Measurements from ENCODE around the gene CD274.
"Not testable (repeated sequence)": the region's sequence is repeated elsewhere in the genome, so short reads cannot be mapped to it uniquely, and the experiment has no call there.

CD274 gene

DNA sequence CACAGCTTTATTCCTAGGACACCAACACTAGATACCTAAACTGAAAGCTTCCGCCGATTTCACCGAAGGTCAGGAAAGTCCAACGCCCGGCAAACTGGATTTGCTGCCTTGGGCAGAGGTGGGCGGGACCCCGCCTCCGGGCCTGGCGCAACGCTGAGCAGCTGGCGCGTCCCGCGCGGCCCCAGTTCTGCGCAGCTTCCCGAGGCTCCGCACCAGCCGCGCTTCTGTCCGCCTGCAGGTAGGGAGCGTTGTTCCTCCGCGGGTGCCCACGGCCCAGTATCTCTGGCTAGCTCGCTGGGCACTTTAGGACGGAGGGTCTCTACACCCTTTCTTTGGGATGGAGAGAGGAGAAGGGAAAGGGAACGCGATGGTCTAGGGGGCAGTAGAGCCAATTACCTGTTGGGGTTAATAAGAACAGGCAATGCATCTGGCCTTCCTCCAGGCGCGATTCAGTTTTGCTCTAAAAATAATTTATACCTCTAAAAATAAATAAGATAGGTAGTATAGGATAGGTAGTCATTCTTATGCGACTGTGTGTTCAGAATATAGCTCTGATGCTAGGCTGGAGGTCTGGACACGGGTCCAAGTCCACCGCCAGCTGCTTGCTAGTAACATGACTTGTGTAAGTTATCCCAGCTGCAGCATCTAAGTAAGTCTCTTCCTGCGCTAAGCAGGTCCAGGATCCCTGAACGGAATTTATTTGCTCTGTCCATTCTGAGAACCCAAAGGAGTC is at the start of gene CD274:
TSS of gene CD274 (plus strand) at position 184 of the 733 bp plus-strand sequence. CDS start 5,572 bp downstream, outside the sequence.
- peak; percentile 78 to 80 for DNase-seq

DNA sequence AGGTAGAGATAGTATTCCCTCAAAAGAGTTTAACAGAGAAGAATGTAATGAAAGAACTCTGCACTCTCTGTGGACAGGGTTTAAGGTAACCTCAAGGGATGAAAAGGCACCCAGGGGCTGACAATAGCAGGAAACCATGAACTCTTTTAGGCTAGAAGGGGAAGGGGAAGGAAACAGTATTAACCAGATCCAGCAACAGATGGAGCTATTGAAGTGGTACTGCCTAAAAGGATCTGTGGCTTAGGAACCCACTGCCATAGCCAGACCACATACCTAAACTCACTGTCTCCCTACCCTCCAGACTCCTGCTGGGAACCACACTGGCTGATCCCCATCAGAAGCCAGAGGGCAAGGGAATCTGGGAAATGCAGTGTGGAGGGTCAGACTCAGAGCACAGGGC is 48.1 kb upstream of the CD274 start:
- no peak for DNase-seq

DNA sequence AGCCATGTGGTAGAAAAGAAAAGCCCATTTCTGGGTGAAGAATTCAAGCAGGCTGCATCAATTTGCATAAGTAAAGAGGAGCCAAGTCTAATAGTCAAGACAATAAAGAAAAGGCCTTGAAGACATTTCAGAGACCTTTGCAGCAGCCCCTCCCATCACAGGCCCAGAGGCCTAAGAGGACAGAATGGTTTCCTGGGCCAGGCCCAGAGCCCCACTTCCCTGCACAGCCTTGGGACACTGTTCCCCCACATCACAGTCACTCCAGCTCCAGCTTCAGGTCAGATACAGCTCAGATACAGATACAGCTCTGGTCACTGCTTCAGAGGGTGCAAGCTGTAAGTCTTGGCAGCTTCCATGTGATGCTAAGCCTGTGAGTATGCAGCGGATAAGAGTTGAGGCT is 41.7 kb upstream of the CD274 start:
- no peak for DNase-seq

DNA sequence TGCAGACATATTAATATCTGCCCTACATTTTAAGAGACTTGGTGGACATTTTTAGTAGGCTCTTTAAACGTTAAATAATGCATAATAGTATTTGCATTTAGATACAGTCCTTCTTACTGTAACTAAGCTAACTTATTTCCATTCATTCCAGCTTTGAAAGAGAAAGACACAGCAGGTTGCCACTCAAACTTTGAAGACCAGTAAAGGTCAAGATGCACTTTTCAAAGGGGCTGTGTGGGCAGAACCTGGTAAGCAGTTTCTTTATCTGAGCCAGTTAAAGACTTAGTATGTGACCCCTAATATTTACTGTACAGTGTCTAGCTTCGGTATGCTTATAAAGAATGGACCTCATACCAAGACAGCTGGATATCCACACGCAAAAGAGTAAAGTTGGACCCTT is 33.4 kb upstream of the CD274 start:
- no peak for DNase-seq

DNA sequence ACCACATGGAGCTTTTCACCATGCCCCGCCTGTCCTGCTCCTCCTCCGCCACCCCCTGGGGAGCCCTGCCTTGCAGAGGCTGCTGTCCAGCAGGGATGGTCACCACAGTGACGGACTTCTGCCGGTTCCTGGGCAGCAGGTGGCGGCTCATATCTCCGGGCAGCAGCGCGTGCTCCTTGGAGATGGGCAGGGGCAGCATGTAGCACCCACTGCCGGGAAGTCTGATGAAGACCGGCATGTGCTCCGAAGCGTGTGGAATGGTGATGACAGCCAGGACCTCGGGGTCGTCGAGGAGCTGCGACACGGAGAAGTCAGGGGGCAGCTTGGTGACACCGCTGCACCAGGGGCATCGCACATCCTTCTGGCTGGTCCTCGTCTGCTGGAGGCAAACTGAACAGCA is 31.9 kb upstream of the CD274 start:
- DNase-seq, result no peak

DNA sequence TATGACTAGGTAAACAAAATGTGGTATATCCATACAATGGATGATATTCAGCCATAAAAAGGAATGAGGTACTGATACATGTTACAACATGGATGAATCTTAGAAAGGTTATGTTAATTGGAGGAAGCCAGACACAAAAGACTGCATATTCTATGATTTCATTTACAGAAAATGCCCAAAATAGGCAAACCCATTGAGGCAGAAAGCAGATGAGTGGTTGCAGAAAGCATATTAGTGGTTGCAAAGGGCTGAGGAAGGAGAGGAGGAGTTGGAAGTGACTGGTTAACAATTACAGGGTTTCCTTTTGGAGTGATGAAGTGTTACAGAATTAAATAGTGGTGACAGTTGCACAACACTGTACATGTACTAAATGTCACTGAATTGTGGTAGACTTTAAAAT is 30.4 kb upstream of the CD274 start:
- no peak for DNase-seq

DNA sequence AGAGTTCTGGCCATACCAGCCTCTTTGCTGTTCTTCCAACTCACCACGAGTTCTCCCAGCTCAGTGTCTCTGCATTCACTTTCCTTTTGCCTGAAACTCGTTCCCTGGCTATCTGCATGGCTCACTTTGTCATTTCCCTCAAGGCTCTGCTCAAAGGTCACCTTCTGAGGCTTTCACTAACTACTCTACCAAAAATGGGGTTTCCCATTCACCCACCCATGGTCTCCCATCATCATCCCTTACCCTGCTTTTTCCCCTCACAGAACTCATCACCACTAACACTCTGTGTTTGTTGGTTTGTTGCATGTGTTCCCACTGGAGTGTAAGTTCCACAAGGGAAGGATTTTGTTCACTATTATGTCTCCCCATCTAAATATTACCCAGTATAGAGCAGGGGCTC is 29.2 kb upstream of the CD274 start:
- no peak for DNase-seq

DNA sequence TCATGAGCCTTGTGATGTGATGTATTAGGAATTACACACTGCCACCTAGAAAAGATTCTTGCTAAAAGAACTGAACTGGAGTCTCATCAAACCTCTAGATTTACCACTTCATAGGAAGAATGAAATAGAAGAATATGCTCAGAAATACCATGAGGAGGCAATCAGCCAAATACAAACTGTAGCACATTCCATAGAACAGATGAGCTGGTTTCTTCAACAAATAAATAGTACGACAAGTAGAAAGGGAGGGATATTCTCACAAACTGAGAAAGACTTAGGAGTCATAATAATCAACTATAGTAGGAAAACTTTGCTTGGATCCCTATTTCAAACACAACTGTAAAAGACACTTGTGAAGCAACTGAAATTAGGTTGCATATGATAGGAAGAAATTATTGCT is 28.1 kb upstream of the CD274 start:
- DNase-seq, result no peak

DNA sequence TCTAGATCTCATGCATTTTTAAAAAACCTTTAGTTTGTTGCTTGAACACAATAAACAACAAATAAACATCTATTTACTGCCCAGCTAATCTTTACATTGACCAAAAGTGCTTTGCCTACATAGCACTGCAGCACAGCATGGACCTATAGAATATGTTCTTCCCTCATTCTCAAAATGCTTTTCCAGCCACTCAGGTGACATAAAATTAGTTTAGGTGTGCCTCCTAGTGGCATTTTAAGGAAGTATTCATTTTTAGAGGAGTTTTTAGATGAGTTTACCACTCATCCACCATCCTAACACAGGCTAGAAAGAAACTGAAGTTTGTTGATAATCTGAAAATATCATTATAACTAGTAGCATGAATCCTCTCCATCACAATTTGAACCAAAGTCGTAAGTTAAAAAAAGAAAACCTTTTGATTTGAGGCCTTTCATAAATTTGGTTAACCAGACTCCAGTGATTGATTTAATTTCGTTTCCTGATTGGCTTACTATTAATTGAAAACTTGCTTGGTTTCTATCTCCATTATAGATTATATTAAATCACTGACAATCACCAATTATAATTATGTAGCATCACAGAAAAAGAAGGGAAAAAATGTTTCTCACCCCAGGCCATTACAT is 25.2 kb upstream of the CD274 start:
- DNase-seq, result no peak

DNA sequence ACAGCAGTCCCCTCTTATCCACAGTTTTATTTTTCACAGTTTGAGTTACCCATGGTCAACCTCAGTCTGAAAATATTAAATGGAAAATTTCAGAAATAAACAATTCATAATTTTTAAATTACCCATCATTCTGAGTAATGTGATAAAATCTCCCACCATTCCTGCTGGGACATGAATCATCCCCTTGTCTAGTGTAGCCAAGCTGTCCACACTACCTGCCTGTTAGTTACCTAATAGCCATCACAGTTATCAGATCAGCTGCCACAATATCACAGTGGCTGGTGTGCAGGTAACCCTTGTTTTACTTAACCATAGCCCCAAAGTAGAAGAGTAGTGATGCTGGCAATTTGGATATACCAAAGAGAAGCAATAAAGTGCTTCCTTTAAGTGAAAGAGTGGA is 23.3 kb upstream of the CD274 start:
- no peak for DNase-seq

DNA sequence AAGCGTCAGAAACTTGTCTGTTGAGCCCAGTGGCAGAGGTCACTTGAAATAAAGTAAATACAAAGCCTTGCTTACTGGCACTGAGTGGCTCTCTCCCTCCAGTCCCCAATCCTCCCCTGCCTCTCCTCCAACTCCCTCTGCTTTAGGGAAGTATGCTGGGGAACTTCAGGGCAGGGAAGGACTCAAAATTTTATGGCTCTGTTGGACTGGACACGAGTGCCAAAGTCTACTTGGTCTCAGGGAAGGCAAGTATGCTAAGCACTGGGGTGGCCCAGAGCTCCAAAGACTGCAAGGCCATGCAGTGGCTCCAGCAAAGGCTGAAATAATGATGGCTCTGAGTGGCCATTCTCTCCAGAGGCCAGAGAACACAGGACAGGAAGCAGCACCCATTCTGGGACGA is 22.2 kb upstream of the CD274 start:
- DNase-seq, result no peak

DNA sequence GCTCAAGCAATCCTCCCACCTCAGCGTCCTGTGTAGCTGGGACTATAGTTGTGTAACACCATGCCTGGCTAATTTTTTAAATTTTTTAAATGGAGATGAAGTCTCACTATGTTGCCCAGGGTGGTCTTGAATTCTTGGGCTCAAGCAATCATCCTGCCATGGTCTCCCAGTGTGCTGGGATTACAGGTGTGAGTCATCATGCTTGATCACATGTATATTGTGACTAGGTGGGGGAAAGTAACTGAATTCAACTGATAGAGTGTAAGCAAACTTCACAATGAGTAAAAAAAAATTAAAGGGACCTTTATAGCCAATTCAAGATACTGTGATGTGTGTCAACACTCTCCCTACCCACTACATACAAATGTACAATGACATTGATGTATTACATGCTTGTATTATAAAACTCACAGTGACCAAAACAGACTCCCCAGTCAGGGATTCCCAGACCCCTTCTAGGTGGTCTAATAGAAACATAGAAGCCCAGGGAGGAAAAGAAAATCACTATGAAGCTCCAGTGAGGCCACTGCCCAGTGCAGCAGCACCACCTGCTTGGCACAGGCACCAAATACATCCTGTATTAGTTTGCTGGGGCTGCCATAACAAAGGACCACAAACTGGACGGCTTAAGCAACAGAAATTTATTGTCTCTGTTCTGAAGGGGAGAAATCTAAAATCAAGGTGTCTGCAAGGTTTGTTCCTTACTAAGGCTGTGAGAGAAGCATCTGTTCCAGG is 21.4 kb upstream of the CD274 start:
- no peak for DNase-seq

DNA sequence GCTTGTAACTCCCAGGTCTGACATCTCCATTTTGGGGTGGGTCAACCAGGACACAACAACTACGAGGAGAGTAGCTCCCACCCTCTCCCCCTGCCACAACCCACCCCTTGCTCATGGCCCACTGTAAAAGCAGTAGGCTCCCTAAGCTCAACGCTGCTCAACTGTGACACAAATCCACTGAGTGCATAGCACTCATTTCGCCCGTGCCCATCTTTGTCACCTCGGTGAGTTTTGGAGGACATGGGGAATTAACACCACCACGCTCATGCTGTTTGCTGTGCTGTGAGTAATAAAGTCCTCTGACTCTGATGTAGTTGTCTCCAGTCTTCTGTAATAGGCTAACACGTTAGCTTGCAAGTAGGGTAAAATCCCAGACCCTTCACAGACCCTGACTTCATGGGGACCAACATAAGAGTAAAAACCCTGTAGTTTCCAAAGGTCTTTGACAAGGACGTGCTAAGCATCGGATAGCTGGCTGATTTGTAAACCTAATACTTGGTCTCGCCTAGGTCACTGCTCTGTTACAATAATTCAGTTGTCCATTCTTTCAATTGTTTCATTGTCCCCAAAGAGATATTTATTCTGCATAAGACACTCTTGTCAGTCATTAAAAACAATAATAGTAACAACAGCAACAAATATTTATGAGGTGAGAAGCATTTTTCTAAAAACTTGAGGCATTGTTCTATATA is 20.3 kb upstream of the CD274 start:
- no peak for DNase-seq

DNA sequence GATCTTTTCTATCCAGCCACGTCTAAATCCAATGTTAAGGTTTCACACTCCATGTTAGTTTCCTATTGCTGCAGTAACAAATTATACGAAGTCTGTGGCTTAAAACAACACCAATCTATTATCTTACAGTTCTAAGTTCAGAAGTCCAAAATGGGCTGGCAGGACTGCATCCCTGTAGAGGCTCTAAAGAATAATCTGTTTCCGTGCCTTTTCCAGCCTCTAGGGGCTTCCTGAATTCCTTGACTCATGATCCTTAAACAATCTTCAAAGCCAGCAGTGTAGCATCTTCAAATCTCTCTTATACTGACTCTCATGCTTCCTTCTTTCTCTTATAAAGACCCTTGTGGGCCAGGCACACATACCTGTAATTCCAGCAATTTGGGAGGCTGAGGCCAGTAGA is 19.4 kb upstream of the CD274 start:
- DNase-seq, result no peak

DNA sequence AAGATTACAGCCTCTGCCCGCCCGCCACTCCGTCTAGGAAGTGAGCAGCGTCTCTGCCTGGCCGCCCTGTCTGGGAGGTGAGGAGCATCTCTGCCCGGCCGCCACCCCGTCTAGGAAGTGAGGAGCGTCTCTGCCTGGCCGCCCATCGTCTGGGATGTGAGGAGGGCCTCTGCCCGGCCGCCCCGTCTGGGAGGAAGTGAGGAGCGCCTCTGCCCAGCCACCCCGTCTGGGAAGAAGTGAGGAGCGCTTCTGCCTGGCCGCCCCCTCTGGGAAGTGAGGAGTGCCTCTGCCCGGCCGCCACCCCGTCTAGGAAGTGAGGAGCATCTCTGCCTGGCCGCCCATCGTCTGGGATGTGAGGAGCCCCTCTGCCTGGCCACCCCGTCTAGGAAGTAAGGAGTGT is 17.5 kb upstream of the CD274 start:
- DNase-seq, result not testable (repeated sequence)

DNA sequence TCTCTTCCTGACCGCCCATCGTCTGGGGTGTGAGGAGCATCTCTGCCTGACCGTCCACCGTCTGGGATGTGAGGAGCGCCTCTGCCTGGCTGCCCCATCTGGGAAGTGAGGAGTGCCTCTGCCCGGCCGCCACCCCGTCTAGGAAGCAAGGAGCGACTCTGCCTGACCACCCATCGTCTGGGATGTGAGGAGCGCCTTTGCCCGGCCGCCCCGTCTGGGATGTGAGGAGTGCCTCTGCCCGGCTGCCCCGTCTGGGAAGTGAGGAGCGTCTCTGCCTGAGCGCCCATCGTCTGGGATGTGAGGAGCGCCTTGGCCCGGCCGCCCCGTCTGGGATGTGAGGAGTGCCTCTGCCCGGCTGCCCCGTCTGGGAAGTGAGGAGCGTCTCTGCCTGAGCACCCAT is 17.0 kb upstream of the CD274 start:
- DNase-seq, result not testable (repeated sequence)

DNA sequence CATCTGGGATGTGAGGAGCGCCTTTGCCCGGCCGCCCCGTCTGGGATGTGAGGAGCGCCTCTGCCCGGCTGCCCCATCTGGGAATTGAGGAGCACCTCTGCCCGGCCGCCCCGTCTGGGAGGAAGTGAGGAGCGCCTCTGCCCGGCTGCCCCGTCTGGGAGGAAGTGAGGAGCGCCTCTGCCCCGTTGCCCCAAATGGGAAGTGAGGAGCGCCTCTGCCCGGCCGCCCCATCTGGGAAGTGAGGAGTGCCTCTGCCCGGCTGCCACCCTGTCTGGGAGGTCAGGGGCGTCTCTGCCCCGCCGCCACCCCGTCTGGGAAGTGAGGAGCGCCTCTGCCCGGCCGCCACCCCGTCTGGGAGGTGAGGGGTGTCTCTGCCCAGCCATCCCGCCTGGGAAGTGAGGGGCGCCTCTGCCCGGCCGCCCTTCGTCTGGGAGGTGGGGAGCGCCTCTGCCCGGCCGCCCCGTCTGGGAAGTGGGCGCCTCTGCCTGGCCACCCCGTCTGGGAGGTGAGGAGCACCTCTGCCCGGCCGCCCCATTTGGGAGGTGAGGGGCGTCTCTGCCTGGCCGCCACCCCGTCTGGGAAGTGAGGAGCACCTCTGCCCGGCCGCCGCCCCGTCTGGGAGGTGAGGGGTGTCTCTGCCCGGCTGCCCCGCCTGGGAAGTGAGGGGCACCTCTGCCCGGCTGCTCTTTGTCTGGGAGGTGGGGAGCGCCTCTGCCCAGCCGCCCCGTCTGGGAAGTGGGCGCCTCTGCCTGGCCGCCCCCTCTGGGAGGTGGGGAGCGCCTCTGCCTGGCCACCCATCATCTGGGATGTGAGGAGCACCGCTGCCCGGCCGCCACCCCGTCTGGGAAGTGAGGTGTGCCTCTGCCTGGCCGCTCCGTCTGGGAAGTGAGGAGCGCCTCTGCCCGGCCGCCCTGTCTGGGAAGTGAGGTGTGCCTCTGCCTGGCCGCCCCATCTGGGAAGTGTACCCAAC is 16.2 kb upstream of the CD274 start:
- not testable (repeated sequence) for DNase-seq

DNA sequence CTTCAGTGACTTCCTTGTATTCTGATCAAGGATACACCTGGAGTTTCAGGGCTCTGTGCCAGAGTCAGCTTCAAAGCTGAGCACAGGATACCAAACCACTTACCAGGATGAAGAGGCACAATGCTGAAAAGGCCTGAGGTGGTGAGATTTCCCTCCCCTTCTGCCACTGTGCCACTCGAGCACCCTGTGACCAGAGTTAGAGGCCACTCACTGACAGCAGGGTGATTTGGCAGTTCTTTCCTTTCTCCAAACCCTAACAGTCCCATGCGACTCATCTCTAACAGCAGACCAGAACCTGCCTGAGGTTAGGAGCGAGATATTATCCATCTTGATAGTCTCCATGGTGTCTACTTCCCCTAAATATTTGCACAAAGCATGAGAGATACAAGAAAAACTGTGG is 14.4 kb upstream of the CD274 start:
- no peak for DNase-seq

DNA sequence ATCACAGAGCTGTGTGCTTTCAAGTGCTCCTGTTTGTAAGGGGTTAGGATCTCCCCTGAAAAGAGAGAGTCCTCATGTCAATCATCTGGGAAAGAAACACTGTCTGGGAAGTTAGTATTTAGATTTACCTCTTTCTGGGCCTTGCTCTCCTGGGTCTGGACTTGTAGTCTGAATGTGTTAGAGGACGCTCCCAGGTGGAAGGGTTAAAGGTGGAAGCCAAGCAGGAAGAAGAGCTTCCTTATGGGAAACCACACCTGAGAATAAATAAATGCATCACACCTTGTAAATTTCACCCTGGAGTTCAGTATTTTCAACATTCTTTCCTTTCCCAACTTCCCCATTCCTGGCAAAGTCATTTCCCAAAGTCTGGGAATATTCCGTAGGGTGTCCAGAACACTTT is 13.9 kb upstream of the CD274 start:
- DNase-seq, result no peak

DNA sequence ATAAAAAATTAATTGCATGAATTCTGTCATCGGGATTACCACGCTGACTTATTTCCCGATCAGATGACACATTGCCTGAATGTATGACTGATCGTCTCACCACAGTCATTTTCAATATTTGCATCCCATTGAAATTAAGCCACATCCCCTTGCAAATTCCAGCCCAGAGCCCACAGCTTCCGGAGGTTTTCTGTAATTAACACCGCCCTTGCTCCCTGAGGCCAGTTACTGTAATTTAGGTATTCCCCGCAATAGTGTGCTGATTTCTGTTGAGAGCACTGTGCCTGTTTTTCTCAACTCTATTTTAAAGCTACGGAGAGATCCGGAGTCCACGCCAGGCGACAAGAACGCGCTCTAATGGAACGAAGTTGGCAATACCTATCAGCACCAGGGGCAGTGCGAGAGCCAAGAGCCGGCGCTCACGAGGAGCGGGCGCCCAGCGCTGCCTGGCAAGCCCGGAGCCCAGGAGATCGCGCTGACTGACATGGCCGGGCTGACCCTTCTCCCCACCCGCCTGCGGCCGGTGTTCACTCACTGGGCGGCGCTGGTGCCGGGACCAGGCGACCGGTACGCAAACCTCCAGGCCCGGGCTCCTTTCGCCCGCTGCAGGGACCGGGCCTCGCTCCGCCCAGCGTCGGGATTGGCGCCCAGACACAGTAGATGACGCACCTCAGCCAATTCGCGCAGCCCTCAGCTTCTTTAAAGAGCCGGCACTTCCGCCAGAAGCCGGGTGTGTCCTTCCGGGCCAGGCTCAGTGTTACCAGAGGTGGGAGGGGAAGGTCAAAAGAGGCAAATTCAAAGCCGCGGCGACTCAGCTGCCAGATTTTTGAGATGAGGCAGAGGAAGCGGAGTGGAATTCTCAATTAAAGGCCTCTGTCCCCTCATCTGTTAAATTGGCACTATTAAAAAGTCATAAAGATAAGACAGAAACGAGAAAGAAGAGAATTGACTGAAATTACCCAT is 12.8 kb upstream of the CD274 start, which contains the start of gene PLGRKT:
TSS of gene PLGRKT (minus strand) at position 672 of the 963 bp plus-strand sequence. CDS start 5,948 bp downstream, outside the sequence.
- peak; percentile 81 to 84 for DNase-seq
